DLD1 (cell line): Measurements from ENCODE around the gene SLAMF1.

Experiments used
- in situ Hi-C: cut with HindIII; loops from 2 replicates; pipeline ENCODE4 v1.10.0; 2017; ENCODE audit warnings: low sequenced_read_pairs

SLAMF1 gene

GRCh38 chr1:160626509-160627342 is 20.1 kb downstream of the SLAMF1 start:
- in situ Hi-C loops: no loop called here

DNA sequence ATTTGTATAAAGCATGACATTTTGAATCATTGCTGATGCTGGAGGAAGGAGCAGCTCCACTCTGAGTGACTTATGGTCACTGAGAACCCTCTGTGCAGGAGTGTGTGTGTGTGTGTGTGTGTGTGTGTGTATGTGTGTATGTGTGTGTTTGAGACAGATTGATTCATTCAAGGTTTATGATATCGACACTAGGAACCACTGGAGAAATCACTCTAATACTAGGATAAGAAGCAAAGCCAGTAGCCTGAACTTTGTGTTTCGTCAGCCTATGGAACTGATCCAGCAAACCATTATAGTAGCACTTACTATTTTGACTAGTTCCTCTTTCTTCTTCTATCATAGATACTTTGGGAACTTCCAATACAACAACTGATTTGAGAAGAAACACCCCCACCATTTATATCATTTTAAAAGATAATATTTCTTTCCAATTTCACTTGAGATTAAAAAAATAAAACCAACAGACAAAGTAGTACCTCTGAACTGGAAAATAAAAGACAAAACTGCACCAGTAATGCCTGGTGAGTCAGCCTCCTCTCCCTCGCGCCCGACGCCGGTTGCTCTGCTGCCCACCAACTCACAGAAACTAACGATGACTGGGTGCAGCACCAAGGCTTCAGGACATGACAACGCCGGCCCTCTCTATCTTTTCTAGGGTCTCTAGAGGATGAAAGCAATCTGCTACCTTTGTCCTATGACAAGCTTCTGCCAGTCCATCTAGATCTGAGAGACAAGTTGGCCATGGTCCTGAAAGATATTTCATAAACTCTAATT is 20.9 kb downstream of the SLAMF1 start:
- in situ Hi-C loops: no loop called here

DNA sequence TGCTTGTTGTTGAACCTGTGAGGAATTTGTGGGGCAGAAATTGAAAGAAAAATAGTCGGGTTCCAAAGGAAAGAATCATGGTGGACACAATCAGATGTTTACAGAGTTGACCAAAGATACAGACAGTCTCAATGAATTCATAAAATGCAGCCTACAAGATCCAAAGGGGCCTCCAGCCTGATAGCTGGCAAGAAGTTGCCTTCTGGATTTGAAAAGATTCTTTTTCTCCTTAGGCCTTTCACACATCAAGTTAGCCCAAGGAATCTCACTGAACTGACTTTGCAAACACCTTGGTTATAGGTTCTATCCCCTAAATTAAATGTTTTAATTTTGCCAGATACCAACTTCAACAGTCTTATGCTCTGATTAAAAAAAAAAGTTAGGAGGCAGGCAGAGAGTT is 21.5 kb downstream of the SLAMF1 start:
- in situ Hi-C loops: no loop called here

DNA sequence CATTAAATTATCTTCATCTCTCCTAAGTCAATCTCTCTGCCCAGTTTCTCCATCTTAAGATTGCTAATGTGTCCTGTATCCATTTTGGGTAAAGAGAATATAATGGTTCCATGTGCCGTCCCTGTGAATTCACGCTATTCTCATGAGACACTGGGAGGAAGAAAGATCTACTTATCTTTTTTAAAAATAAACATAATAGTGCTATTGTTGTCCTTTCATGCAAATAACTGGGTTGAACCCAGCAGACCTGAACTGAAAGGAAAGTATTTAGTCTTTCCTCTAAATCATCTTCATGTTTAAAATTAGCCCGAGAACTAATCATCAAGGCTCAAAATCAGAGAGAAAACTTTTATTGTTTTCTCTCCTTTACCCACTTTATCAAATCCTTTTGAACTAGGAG is 22.4 kb downstream of the SLAMF1 start:
- in situ Hi-C loops: loop anchor here (25.0 kb wide), 1 partner anchor 187 kb away; no protein-coding TSS in a partner anchor

DNA sequence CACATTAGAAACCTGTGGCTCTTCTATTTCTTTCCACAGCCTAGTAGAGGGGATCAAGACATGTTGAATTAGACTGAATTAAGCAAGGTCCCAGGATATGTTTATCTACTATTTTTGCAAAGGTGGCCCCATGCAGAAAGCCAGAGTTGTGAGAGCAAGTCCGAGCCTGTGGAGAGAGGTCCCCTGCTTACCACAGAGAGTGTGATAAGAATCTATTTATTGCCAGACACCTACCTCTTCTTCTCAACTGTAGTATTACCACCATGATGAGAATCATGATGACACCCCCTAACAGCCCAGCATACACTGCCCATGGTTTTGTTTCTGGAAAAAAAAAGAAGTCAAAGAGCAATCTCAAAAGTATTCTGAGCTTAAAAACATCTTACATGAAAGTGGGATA is 23.0 kb downstream of the SLAMF1 start:
- in situ Hi-C loops: loop anchor here (25.0 kb wide), 1 partner anchor 187 kb away; no protein-coding TSS in a partner anchor

DNA sequence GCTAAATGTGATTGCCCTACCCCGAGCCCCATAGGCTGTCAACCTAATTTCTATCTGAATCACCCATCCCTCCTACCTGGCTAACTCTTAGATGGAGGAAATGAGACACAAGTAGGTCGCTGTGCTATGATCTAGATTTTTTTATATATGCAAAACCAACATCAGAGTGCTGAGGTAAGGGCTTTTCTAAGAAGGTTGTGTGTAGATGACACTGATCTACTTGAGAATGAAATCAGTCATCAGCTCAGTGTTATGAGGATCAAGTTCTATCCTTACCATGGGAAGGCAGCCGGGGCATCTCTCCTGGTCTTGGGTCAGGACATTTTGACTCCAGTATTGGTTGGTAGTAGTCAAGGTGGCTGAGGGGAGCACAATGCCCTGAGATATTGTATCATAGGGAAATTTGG is 23.6 kb downstream of the SLAMF1 start:
- in situ Hi-C loops: loop anchor here (25.0 kb wide), 1 partner anchor 186 kb away; no protein-coding TSS in a partner anchor

GRCh38 chr1:160622501-160623226 is 24.2 kb downstream of the SLAMF1 start:
- in situ Hi-C loops: loop anchor here (25.0 kb wide), 1 partner anchor 185 kb away; no protein-coding TSS in a partner anchor

GRCh38 chr1:160621633-160622413 is 25.0 kb downstream of the SLAMF1 start:
- in situ Hi-C loops: loop anchor here (25.0 kb wide), 1 partner anchor 185 kb away; no protein-coding TSS in a partner anchor

- in situ Hi-C loops: loop anchor here (25.0 kb wide), 1 partner anchor 184 kb away; no protein-coding TSS in a partner anchor
Measured at GRCh38 chr1:160620942-160621632, 25.8 kb downstream of the SLAMF1 start.

DNA sequence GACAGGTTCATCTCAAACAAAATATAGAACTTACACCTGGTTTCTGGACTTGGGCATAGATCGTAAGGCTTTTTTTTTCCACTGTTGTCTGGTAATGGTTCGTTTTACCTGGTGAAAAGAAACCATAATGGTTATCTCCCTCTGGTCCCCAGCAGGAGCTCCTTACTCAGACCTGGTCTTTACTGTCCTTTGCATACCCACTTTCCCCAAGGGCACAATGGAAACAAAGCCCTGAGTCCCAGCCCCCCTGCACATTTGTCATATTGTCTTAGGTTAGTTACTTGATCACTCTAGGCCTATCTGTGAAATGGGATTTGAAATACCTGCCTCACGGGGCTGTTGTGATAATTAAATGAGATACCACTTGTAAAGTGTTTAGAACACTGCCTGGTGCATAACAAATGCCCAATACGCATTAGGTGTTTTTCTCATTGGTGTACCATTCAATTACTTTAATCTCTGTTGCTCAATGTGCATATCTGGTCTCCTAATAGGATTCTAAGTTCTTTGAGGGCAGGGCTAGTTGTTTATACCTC is 27.0 kb downstream of the SLAMF1 start:
- in situ Hi-C loops: loop anchor here (25.0 kb wide), 1 partner anchor 183 kb away; no protein-coding TSS in a partner anchor

- in situ Hi-C loops: loop anchor here (25.0 kb wide), 1 partner anchor 182 kb away; no protein-coding TSS in a partner anchor
Measured at GRCh38 chr1:160618763-160619274, 28.0 kb downstream of the SLAMF1 start.

GRCh38 chr1:160618327-160618726 is 28.5 kb downstream of the SLAMF1 start:
- in situ Hi-C loops: loop anchor here (25.0 kb wide), 1 partner anchor 181 kb away; no protein-coding TSS in a partner anchor

- in situ Hi-C loops: loop anchor here (25.0 kb wide), 1 partner anchor 178 kb away; no protein-coding TSS in a partner anchor
Measured at GRCh38 chr1:160615660-160616059, 31.2 kb downstream of the SLAMF1 start.

DNA sequence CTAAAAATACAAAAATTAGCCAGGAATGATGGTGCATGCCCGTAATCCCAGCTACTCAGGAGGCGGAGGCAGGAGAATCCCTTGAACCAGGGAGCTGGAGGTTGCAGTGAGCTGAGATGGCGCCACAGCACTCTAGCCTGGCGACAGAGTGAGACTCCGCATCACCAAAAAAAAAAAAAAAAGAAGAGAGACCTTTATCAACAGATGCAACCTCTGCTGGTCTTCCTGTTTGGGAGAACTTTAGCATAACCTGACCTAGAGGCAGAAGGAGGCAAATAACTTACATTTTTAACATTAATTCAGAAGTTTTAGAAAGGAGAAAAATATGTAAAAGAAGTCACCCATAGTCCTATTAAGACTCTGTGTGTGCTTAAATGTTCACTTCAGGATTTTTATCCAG is 32.4 kb downstream of the SLAMF1 start:
- in situ Hi-C loops: loop anchor here (25.0 kb wide), 1 partner anchor 177 kb away; no protein-coding TSS in a partner anchor

- in situ Hi-C loops: loop anchor here (25.0 kb wide), 1 partner anchor 175 kb away; no protein-coding TSS in a partner anchor
Measured at GRCh38 chr1:160612613-160613218, 34.1 kb downstream of the SLAMF1 start.

DNA sequence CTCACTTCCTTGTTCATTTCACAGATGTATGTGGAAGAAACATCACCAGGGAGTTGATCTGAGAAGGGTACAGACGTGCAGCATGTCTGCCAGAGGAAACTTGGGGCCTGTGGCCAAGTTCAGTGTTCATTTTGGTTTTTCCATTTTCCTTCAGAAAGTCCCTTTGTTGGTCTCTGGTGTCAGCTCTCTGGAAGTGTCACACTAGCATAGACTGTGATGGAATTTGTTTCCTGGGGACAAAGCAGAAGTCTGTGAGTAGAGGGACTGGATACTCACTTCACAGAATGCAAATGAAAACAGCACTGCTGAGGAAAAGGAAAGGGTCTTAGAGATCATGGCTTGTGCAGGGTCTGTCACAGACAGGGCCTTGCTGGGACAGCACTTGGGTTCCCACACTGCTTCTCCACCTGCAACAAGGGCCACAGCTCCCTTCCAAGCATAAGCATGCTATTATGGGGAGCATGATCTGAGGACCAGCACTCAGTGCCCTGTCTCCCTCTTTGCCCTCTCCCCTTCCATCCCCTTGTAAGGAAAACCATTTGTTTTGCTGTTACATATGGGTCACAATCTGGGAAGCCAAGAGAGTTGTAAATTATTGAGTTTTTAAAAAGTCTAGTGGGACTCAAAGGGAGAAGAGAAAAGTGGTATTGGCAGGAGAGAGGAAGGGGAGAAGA is 36.1 kb downstream of the SLAMF1 start:
- in situ Hi-C loops: loop anchor here (25.0 kb wide), 1 partner anchor 173 kb away; no protein-coding TSS in a partner anchor

DNA sequence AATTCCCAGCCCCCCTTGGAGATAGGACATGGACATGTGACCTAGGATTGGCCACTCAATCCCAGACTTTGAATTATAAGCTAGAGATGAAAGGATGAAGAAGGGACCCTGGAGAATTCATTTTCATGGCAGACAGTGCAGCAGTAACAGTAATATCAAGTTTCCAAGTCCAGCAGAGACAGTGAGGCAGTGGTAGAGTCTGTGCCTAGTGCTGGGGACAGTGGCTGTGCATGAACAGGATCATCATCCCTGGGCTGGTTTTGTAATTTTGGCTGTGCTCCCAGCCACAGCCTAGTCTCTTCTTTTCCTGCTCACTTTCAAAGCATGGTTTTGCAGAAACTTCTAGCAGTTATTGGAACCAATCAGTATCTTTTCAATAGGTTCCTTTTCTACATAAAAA is 37.9 kb downstream of the SLAMF1 start:
- in situ Hi-C loops: loop anchor here (25.0 kb wide), 1 partner anchor 172 kb away; no protein-coding TSS in a partner anchor
